ENCODE data around the gene AARS2. TPM values are rescaled to one million over a fixed set of nuclear protein-coding genes. Genes with fewer than 3 reads are reported as not detected.

Gene AARS2
- total and polyA plus RNA-seq, 2 of the 8 experiments (the other 6 are each of a cell fraction or from before 2014, with no cell fraction given), result 8.6 to 20.4 TPM

DNA sequence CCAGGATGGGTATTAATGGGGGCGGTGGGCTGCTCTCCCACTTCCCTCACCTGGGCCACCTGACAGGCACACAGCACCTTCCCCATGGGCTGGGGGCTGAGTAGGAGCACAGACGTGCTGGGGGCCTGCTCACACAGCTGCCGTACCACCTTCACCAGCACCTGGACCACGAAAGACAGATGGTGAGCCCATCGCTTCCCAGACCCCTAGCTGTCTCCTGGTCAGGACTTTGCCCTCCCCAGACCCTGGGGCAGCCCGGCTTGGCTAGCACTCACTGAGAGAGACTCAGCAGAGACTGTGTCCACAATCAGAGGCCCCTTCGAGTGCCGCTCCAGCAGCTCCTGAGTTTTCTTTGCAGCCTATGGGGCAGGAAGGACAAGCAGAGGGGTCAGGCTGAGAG is 12.0 kb downstream of the AARS2 start (continued):
- TF ChIP-seq, protein P1, sequence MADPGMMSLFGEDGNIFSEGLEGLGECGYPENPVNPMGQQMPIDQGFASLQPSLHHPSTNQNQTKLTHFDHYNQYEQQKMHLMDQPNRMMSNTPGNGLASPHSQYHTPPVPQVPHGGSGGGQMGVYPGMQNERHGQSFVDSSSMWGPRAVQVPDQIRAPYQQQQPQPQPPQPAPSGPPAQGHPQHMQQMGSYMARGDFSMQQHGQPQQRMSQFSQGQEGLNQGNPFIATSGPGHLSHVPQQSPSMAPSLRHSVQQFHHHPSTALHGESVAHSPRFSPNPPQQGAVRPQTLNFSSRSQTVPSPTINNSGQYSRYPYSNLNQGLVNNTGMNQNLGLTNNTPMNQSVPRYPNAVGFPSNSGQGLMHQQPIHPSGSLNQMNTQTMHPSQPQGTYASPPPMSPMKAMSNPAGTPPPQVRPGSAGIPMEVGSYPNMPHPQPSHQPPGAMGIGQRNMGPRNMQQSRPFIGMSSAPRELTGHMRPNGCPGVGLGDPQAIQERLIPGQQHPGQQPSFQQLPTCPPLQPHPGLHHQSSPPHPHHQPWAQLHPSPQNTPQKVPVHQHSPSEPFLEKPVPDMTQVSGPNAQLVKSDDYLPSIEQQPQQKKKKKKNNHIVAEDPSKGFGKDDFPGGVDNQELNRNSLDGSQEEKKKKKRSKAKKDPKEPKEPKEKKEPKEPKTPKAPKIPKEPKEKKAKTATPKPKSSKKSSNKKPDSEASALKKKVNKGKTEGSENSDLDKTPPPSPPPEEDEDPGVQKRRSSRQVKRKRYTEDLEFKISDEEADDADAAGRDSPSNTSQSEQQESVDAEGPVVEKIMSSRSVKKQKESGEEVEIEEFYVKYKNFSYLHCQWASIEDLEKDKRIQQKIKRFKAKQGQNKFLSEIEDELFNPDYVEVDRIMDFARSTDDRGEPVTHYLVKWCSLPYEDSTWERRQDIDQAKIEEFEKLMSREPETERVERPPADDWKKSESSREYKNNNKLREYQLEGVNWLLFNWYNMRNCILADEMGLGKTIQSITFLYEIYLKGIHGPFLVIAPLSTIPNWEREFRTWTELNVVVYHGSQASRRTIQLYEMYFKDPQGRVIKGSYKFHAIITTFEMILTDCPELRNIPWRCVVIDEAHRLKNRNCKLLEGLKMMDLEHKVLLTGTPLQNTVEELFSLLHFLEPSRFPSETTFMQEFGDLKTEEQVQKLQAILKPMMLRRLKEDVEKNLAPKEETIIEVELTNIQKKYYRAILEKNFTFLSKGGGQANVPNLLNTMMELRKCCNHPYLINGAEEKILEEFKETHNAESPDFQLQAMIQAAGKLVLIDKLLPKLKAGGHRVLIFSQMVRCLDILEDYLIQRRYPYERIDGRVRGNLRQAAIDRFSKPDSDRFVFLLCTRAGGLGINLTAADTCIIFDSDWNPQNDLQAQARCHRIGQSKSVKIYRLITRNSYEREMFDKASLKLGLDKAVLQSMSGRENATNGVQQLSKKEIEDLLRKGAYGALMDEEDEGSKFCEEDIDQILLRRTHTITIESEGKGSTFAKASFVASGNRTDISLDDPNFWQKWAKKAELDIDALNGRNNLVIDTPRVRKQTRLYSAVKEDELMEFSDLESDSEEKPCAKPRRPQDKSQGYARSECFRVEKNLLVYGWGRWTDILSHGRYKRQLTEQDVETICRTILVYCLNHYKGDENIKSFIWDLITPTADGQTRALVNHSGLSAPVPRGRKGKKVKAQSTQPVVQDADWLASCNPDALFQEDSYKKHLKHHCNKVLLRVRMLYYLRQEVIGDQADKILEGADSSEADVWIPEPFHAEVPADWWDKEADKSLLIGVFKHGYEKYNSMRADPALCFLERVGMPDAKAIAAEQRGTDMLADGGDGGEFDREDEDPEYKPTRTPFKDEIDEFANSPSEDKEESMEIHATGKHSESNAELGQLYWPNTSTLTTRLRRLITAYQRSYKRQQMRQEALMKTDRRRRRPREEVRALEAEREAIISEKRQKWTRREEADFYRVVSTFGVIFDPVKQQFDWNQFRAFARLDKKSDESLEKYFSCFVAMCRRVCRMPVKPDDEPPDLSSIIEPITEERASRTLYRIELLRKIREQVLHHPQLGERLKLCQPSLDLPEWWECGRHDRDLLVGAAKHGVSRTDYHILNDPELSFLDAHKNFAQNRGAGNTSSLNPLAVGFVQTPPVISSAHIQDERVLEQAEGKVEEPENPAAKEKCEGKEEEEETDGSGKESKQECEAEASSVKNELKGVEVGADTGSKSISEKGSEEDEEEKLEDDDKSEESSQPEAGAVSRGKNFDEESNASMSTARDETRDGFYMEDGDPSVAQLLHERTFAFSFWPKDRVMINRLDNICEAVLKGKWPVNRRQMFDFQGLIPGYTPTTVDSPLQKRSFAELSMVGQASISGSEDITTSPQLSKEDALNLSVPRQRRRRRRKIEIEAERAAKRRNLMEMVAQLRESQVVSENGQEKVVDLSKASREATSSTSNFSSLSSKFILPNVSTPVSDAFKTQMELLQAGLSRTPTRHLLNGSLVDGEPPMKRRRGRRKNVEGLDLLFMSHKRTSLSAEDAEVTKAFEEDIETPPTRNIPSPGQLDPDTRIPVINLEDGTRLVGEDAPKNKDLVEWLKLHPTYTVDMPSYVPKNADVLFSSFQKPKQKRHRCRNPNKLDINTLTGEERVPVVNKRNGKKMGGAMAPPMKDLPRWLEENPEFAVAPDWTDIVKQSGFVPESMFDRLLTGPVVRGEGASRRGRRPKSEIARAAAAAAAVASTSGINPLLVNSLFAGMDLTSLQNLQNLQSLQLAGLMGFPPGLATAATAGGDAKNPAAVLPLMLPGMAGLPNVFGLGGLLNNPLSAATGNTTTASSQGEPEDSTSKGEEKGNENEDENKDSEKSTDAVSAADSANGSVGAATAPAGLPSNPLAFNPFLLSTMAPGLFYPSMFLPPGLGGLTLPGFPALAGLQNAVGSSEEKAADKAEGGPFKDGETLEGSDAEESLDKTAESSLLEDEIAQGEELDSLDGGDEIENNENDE (IDR thresholded peaks at IDR 0.05; ENCODE audit: insufficient replicate concordance, low read length), result no peak
- TF ChIP-seq SIN3A (conservative IDR thresholded peaks at IDR 0.05 in 1 of 2, IDR thresholded peaks at IDR 0.05 in 1 of 2; ENCODE audit: low read depth in 1 of 2, low read length in 2 of 2) (no peak), GABPA (IDR thresholded peaks at IDR 0.05; ENCODE audit: borderline replicate concordance, insufficient read depth, low read length) (no peak), NANOG (IDR thresholded peaks at IDR 0.05; ENCODE audit: insufficient read depth, low read depth, low read length, poor library complexity, severe bottlenecking) (no peak), PHF8 (conservative IDR thresholded peaks at IDR 0.05; ENCODE audit: low read depth, low read length) (no peak)
